ENCODE data around the gene ITGAX. TPM values are rescaled to one million over a fixed set of nuclear protein-coding genes. Genes with fewer than 3 reads are reported as not detected.

The ITGAX gene
- total RNA-seq, 4 donors from 2014 or later, result 1.8 to 9.3 (median 4.3) TPM

- Histone ChIP-seq H3K9me3 (no peaks in the 10 kb centered on the region), H3K27ac (peak overlapping the region in 1 of 4 donors; percentile 50), H3K4me3 (no peak overlapping the region), H3K36me3 (no peaks in the 10 kb centered on the region), H3K4me1 (peaks cover 0 to 11% (median 3%) of the 10 kb centered on the region in 4 donors), H3K27me3 (no peaks in the 10 kb centered on the region)
- DNase-seq (ENCODE audit: low spot score in 2 of 2), result no peak
- 81 to 82% methylated on average over 12 of the region's 12 CpGs for WGBS, 2 donors
- TF ChIP-seq EP300 (IDR thresholded peaks at IDR 0.05) (peak in 1 of 2 donors; percentile 39), POLR2A (IDR thresholded peaks at IDR 0.05) (no peak), CTCF (IDR thresholded peaks at IDR 0.05) (no peak)
Measured at GRCh38 chr16:31350275-31351005, 4.5 kb upstream of the ITGAX start.

GRCh38 chr16:31351246-31351941 is 3.6 kb upstream of the ITGAX start:
- TF ChIP-seq POLR2A (IDR thresholded peaks at IDR 0.05), result no peak
- no peak for TF ChIP-seq CTCF (IDR thresholded peaks at IDR 0.05)
- TF ChIP-seq EP300 (IDR thresholded peaks at IDR 0.05), result no peak
- H3K9me3 ChIP-seq, result no peaks in the 10 kb centered on the region
- 67 to 70% methylated on average over 19 of the region's 19 CpGs for WGBS, 2 donors
- H3K27ac ChIP-seq, result peak overlapping the region in 3 of 4 donors; percentile 17 to 71 (median 50)
- no peak overlapping the region for H3K4me3 ChIP-seq
- H3K4me1 ChIP-seq, result peaks cover 0 to 11% (median 3%) of the 10 kb centered on the region in 4 donors
- no peaks in the 10 kb centered on the region for H3K27me3 ChIP-seq
- H3K36me3 ChIP-seq, result no peaks in the 10 kb centered on the region
- DNase-seq (ENCODE audit: low spot score in 2 of 2), result no peak

- no peak for TF ChIP-seq CTCF (IDR thresholded peaks at IDR 0.05)
- peak in 1 of 2 donors; percentile 18 for TF ChIP-seq EP300 (IDR thresholded peaks at IDR 0.05)
- H3K4me3 ChIP-seq, result no peak overlapping the region
- no peaks in the 10 kb centered on the region for H3K9me3 ChIP-seq
- no peaks in the 10 kb centered on the region for H3K27me3 ChIP-seq
- DNase-seq (ENCODE audit: low spot score in 2 of 2), result no peak
- H3K4me1 ChIP-seq, result peaks cover 0 to 11% (median 3%) of the 10 kb centered on the region in 4 donors
- WGBS, 2 donors, result 43 to 57% methylated on average over 6 of the region's 6 CpGs
- H3K36me3 ChIP-seq, result no peaks in the 10 kb centered on the region
- peak overlapping the region in 3 of 4 donors; percentile 17 to 71 (median 50) for H3K27ac ChIP-seq
Measured at GRCh38 chr16:31351942-31352325, 3.0 kb upstream of the ITGAX start.

- DNase-seq (ENCODE audit: low spot score in 2 of 2), result no peak
- Histone ChIP-seq H3K27me3 (no peaks in the 10 kb centered on the region), H3K4me1 (peaks cover 0 to 11% (median 3%) of the 10 kb centered on the region in 4 donors), H3K4me3 (no peak overlapping the region), H3K36me3 (no peaks in the 10 kb centered on the region), H3K9me3 (no peaks in the 10 kb centered on the region), H3K27ac (peak overlapping the region in 2 of 4 donors; percentile 11 to 71)
- 71 to 78% methylated on average over 22 of the region's 22 CpGs for WGBS, 2 donors
- TF ChIP-seq POLR2A (IDR thresholded peaks at IDR 0.05), result no peak
- no peak for TF ChIP-seq CTCF (IDR thresholded peaks at IDR 0.05)
- TF ChIP-seq EP300 (IDR thresholded peaks at IDR 0.05), result no peak
Measured at GRCh38 chr16:31352376-31353115, 2.4 kb upstream of the ITGAX start.

All from tibial nerve (tissue), 4 donors.